ENCODE data around the gene CELF2.

The CELF2 gene

GRCh38 chr10:11270135-11270857 lies 252.6 kb downstream of the CELF2 start:
- H3K4me3 ChIP-seq (ENCODE audit: low read depth, low read length), result no peak overlapping the region
- H3K27ac ChIP-seq (ENCODE audit: low read depth, low read length), result no peak overlapping the region
- no peaks in the 10 kb centered on the region for H3K9me3 ChIP-seq (ENCODE audit: control insufficient read depth, insufficient read depth, low read depth, low read length)
- H3K36me3 ChIP-seq (ENCODE audit: control insufficient read depth, insufficient read depth, low read length), result no peaks in the 10 kb centered on the region
- no peaks in the 10 kb centered on the region for H3K27me3 ChIP-seq (ENCODE audit: control insufficient read depth, insufficient read depth, low read length)
- H3K9ac ChIP-seq (ENCODE audit: low read length), result no peak overlapping the region
- peaks cover 9% of the 10 kb centered on the region for H3K4me1 ChIP-seq (ENCODE audit: control insufficient read depth, insufficient read depth, low read length)

- H3K27ac ChIP-seq (ENCODE audit: low read depth, low read length), result no peak overlapping the region
- H3K36me3 ChIP-seq (ENCODE audit: control insufficient read depth, insufficient read depth, low read length), result no peaks in the 10 kb centered on the region
- H3K27me3 ChIP-seq (ENCODE audit: control insufficient read depth, insufficient read depth, low read length), result no peaks in the 10 kb centered on the region
- H3K4me3 ChIP-seq (ENCODE audit: low read depth, low read length), result no peak overlapping the region
- peaks cover 9% of the 10 kb centered on the region for H3K4me1 ChIP-seq (ENCODE audit: control insufficient read depth, insufficient read depth, low read length)
- no peak overlapping the region for H3K9ac ChIP-seq (ENCODE audit: low read length)
- no peaks in the 10 kb centered on the region for H3K9me3 ChIP-seq (ENCODE audit: control insufficient read depth, insufficient read depth, low read depth, low read length)
Observed at GRCh38 chr10:11270858-11271179, 253.1 kb downstream of the CELF2 start.

- H3K27ac ChIP-seq (ENCODE audit: low read depth, low read length), result no peak overlapping the region
- H3K9ac ChIP-seq (ENCODE audit: low read length), result no peak overlapping the region
- no peaks in the 10 kb centered on the region for H3K27me3 ChIP-seq (ENCODE audit: control insufficient read depth, insufficient read depth, low read length)
- H3K36me3 ChIP-seq (ENCODE audit: control insufficient read depth, insufficient read depth, low read length), result no peaks in the 10 kb centered on the region
- H3K4me3 ChIP-seq (ENCODE audit: low read depth, low read length), result no peak overlapping the region
- H3K9me3 ChIP-seq (ENCODE audit: control insufficient read depth, insufficient read depth, low read depth, low read length), result no peaks in the 10 kb centered on the region
- H3K4me1 ChIP-seq (ENCODE audit: control insufficient read depth, insufficient read depth, low read length), result peaks cover 9% of the 10 kb centered on the region
Observed at GRCh38 chr10:11272915-11273389, 255.3 kb downstream of the CELF2 start.

GRCh38 chr10:11274452-11274851 lies 256.8 kb downstream of the CELF2 start:
- H3K36me3 ChIP-seq (ENCODE audit: control insufficient read depth, insufficient read depth, low read length), result no peaks in the 10 kb centered on the region
- peaks cover 9% of the 10 kb centered on the region for H3K4me1 ChIP-seq (ENCODE audit: control insufficient read depth, insufficient read depth, low read length)
- H3K27me3 ChIP-seq (ENCODE audit: control insufficient read depth, insufficient read depth, low read length), result no peaks in the 10 kb centered on the region
- H3K4me3 ChIP-seq (ENCODE audit: low read depth, low read length), result no peak overlapping the region
- H3K27ac ChIP-seq (ENCODE audit: low read depth, low read length), result no peak overlapping the region
- H3K9me3 ChIP-seq (ENCODE audit: control insufficient read depth, insufficient read depth, low read depth, low read length), result no peaks in the 10 kb centered on the region
- no peak overlapping the region for H3K9ac ChIP-seq (ENCODE audit: low read length)

- Histone ChIP-seq H3K27me3 (ENCODE audit: control insufficient read depth, insufficient read depth, low read length) (no peaks in the 10 kb centered on the region), H3K9me3 (ENCODE audit: control insufficient read depth, insufficient read depth, low read depth, low read length) (no peaks in the 10 kb centered on the region), H3K36me3 (ENCODE audit: control insufficient read depth, insufficient read depth, low read length) (no peaks in the 10 kb centered on the region), H3K4me3 (ENCODE audit: low read depth, low read length) (no peak overlapping the region), H3K27ac (ENCODE audit: low read depth, low read length) (no peak overlapping the region), H3K4me1 (ENCODE audit: control insufficient read depth, insufficient read depth, low read length) (peaks cover 4% of the 10 kb centered on the region; the same call in 1 of the 2 replicates), H3K9ac (ENCODE audit: low read length) (no peak overlapping the region)
Observed at GRCh38 chr10:11275651-11276050, 258.0 kb downstream of the CELF2 start.

GRCh38 chr10:11276449-11276990 lies 258.8 kb downstream of the CELF2 start:
- Histone ChIP-seq H3K36me3 (ENCODE audit: control insufficient read depth, insufficient read depth, low read length) (no peaks in the 10 kb centered on the region), H3K4me3 (ENCODE audit: low read depth, low read length) (no peak overlapping the region), H3K27ac (ENCODE audit: low read depth, low read length) (no peak overlapping the region), H3K4me1 (ENCODE audit: control insufficient read depth, insufficient read depth, low read length) (no peaks in the 10 kb centered on the region), H3K27me3 (ENCODE audit: control insufficient read depth, insufficient read depth, low read length) (no peaks in the 10 kb centered on the region), H3K9ac (ENCODE audit: low read length) (no peak overlapping the region), H3K9me3 (ENCODE audit: control insufficient read depth, insufficient read depth, low read depth, low read length) (no peaks in the 10 kb centered on the region)

- H3K27me3 ChIP-seq (ENCODE audit: control insufficient read depth, insufficient read depth, low read length), result no peaks in the 10 kb centered on the region
- H3K4me3 ChIP-seq (ENCODE audit: low read depth, low read length), result no peak overlapping the region
- 0 out of 2 replicates have a peak, but pooled peaks cover 3% of the 10 kb centered on the region for H3K36me3 ChIP-seq (ENCODE audit: control insufficient read depth, insufficient read depth, low read length)
- H3K9ac ChIP-seq (ENCODE audit: low read length), result no peak overlapping the region
- no peaks in the 10 kb centered on the region; the same call in 1 of the 2 replicates for H3K9me3 ChIP-seq (ENCODE audit: control insufficient read depth, insufficient read depth, low read depth, low read length)
- no peak overlapping the region for H3K27ac ChIP-seq (ENCODE audit: low read depth, low read length)
- no peaks in the 10 kb centered on the region for H3K4me1 ChIP-seq (ENCODE audit: control insufficient read depth, insufficient read depth, low read length)
Observed at GRCh38 chr10:11279314-11279713, 261.6 kb downstream of the CELF2 start.

GRCh38 chr10:11280187-11280932 lies 262.7 kb downstream of the CELF2 start:
- no peak overlapping the region for H3K9ac ChIP-seq (ENCODE audit: low read length)
- H3K9me3 ChIP-seq (ENCODE audit: control insufficient read depth, insufficient read depth, low read depth, low read length), result no peaks in the 10 kb centered on the region; the same call in 1 of the 2 replicates
- H3K27me3 ChIP-seq (ENCODE audit: control insufficient read depth, insufficient read depth, low read length), result no peaks in the 10 kb centered on the region
- H3K4me3 ChIP-seq (ENCODE audit: low read depth, low read length), result no peak overlapping the region
- H3K27ac ChIP-seq (ENCODE audit: low read depth, low read length), result no peak overlapping the region
- 0 out of 2 replicates have a peak, but pooled peaks cover 3% of the 10 kb centered on the region for H3K36me3 ChIP-seq (ENCODE audit: control insufficient read depth, insufficient read depth, low read length)
- no peaks in the 10 kb centered on the region for H3K4me1 ChIP-seq (ENCODE audit: control insufficient read depth, insufficient read depth, low read length)

- Histone ChIP-seq H3K36me3 (ENCODE audit: control insufficient read depth, insufficient read depth, low read length) (0 out of 2 replicates have a peak, but pooled peaks cover 3% of the 10 kb centered on the region), H3K4me1 (ENCODE audit: control insufficient read depth, insufficient read depth, low read length) (no peaks in the 10 kb centered on the region), H3K27me3 (ENCODE audit: control insufficient read depth, insufficient read depth, low read length) (no peaks in the 10 kb centered on the region), H3K4me3 (ENCODE audit: low read depth, low read length) (no peak overlapping the region), H3K9me3 (ENCODE audit: control insufficient read depth, insufficient read depth, low read depth, low read length) (no peaks in the 10 kb centered on the region; the same call in 1 of the 2 replicates), H3K27ac (ENCODE audit: low read depth, low read length) (no peak overlapping the region), H3K9ac (ENCODE audit: low read length) (no peak overlapping the region)
Observed at GRCh38 chr10:11282156-11282555, 264.5 kb downstream of the CELF2 start.

GRCh38 chr10:11282661-11283060 lies 265.0 kb downstream of the CELF2 start:
- no peaks in the 10 kb centered on the region for H3K4me1 ChIP-seq (ENCODE audit: control insufficient read depth, insufficient read depth, low read length)
- no peak overlapping the region for H3K9ac ChIP-seq (ENCODE audit: low read length)
- no peak overlapping the region for H3K27ac ChIP-seq (ENCODE audit: low read depth, low read length)
- 0 out of 2 replicates have a peak, but pooled peaks cover 3% of the 10 kb centered on the region for H3K36me3 ChIP-seq (ENCODE audit: control insufficient read depth, insufficient read depth, low read length)
- no peaks in the 10 kb centered on the region for H3K27me3 ChIP-seq (ENCODE audit: control insufficient read depth, insufficient read depth, low read length)
- H3K4me3 ChIP-seq (ENCODE audit: low read depth, low read length), result no peak overlapping the region
- H3K9me3 ChIP-seq (ENCODE audit: control insufficient read depth, insufficient read depth, low read depth, low read length), result no peaks in the 10 kb centered on the region; the same call in 1 of the 2 replicates

Data from HUES6 (cell line).